CD8-positive, alpha-beta memory T cell (primary cell): Measurements from ENCODE around the gene LYRM1. TPM values are rescaled to one million over a fixed set of nuclear protein-coding genes. Genes with fewer than 3 reads are reported as not detected.

Experiments used
- CTCF ChIA-PET: fragments of 350-600 bp; sonication (Branson Sonifier 250); formaldehyde crosslinking; loops from one replicate; lab custom pipeline; 2021; ENCODE audit warnings: antibody characterized with exemption; lab: Charles Lee
- POLR2A ChIA-PET: fragments of 350-600 bp; sonication (Branson Sonifier 250); formaldehyde crosslinking; loops from one replicate; lab custom pipeline; 2021; ENCODE audit warnings: antibody characterized with exemption; lab: Charles Lee
- DNase-seq, 5 donors: peaks; one replicate each; pipeline versions ENCODE4 v3.0.0 to v3.0.0-alpha.2; 2020 to 2022; ENCODE audit warnings: mixed read lengths in 1 of 5
- H3K27ac ChIP-seq: one replicate; pipeline ENCODE4 v1.7.0; 2013; ENCODE audit warnings: low read depth, mild to moderate bottlenecking, low read length, moderate library complexity
- H3K27me3 ChIP-seq: 2 replicates; pipeline ENCODE4 v1.7.0; 2013; ENCODE audit warnings: low read length, mild to moderate bottlenecking; ENCODE audit not compliant: insufficient read depth, poor library complexity, severe bottlenecking
- H3K36me3 ChIP-seq: 2 replicates; pipeline ENCODE4 v1.7.0; 2013; ENCODE audit warnings: mild to moderate bottlenecking, low read length, moderate library complexity; ENCODE audit not compliant: insufficient read depth
- H3K4me1 ChIP-seq: 2 replicates; pipeline ENCODE4 v1.7.0; 2013; ENCODE audit warnings: mild to moderate bottlenecking, low read length, moderate library complexity; ENCODE audit not compliant: insufficient read depth
- H3K4me3 ChIP-seq: 2 replicates; pipeline ENCODE4 v1.7.0; 2013; ENCODE audit warnings: mild to moderate bottlenecking, low read length
- H3K9me3 ChIP-seq: 2 replicates; pipeline ENCODE4 v1.7.0; 2013; ENCODE audit warnings: mild to moderate bottlenecking, low read length
- H3K27ac Mint-ChIP-seq, 8 donors: one replicate each; pipeline ENCODE4 v1.8.0; 2020 to 2021; ENCODE audit warnings: mixed read lengths in 8 of 8, mild to moderate bottlenecking in 6 of 8, inconsistent platforms in 3 of 8, moderate library complexity in 3 of 8
- H3K27me3 Mint-ChIP-seq, 2 donors: one replicate each; pipeline ENCODE4 v1.8.0; 2020 to 2021; ENCODE audit warnings: mixed read lengths in 2 of 2, mild to moderate bottlenecking in 1 of 2, moderate library complexity in 1 of 2
- H3K36me3 Mint-ChIP-seq, 3 donors: one replicate each; pipeline ENCODE4 v1.8.0; 2020 to 2021; ENCODE audit warnings: mixed read lengths in 3 of 3, inconsistent platforms in 1 of 3, mild to moderate bottlenecking in 1 of 3
- H3K4me1 Mint-ChIP-seq, 3 donors: one replicate each; pipeline ENCODE4 v1.8.0; 2020 to 2021; ENCODE audit warnings: mixed read lengths in 3 of 3, inconsistent platforms in 1 of 3, mild to moderate bottlenecking in 1 of 3
- H3K4me3 Mint-ChIP-seq, 7 donors: one replicate each; pipeline ENCODE4 v1.8.0; 2020 to 2021; ENCODE audit warnings: mixed read lengths in 7 of 7, mild to moderate bottlenecking in 6 of 7, moderate library complexity in 4 of 7, inconsistent platforms in 2 of 7
- H3K9me3 Mint-ChIP-seq, 5 donors: one replicate each; pipeline ENCODE4 v1.8.0; 2020 to 2022; ENCODE audit warnings: mixed read lengths in 5 of 5, mild to moderate bottlenecking in 3 of 5, moderate library complexity in 2 of 5, inconsistent platforms in 1 of 5
- polyA plus RNA-seq: library from polyadenylated mRNA; unstranded; fragments of 300-500 nt; fragmentation: Illumina TruSeq; gene quantifications from one replicate; pipeline ENCODE4 v1.2.3, GENCODE V29; 2021
- total RNA-seq, 2 experiments: library from RNA; stranded (reverse); gene quantifications; one replicate each; pipeline ENCODE4 v1.2.3, GENCODE V29; 2021

LYRM1 gene
- total and polyA plus RNA-seq, 3 experiments from 2014 or later, result 33.9 to 39.9 (median 35.1) TPM

- Histone ChIP-seq H3K4me1 (no peaks in the 10 kb centered on the region), H3K4me3 (no peak overlapping the region), H3K27ac (no peak overlapping the region), H3K36me3 (no peaks in the 10 kb centered on the region), H3K27me3 (no peaks in the 10 kb centered on the region), H3K9me3 (no peaks in the 10 kb centered on the region)
- POLR2A ChIA-PET, result no interaction called here
- peaks cover 19 to 30% (median 27%) of the 10 kb centered on the region in 3 donors for H3K4me1 Mint-ChIP-seq
- H3K27ac Mint-ChIP-seq, result no peak overlapping the region
- H3K36me3 Mint-ChIP-seq, result peaks cover 0 to 15% (median 3%) of the 10 kb centered on the region in 3 donors
- no peak for DNase-seq
- H3K27me3 Mint-ChIP-seq, result no peaks in the 10 kb centered on the region
- H3K4me3 Mint-ChIP-seq, result no peak overlapping the region
- H3K9me3 Mint-ChIP-seq, result no peaks in the 10 kb centered on the region
- CTCF ChIA-PET, result interaction anchor here (0.9 to 4.1 kb wide), 2 partner anchors 8 to 16 kb away, joined by 3 to 22 read pairs; no protein-coding TSS in a partner anchor
Observed at GRCh38 chr16:20866145-20866772, 34.3 kb upstream of the LYRM1 start.

GRCh38 chr16:20866801-20867200 lies 33.8 kb upstream of the LYRM1 start:
- POLR2A ChIA-PET, result no interaction called here
- H3K27me3 Mint-ChIP-seq, result no peaks in the 10 kb centered on the region
- no peak overlapping the region for H3K4me3 Mint-ChIP-seq
- no peak overlapping the region for H3K4me3 ChIP-seq
- no peak overlapping the region for H3K27ac ChIP-seq
- H3K27ac Mint-ChIP-seq, result peak overlapping the region in 1 of 8 donors; percentile 7
- CTCF ChIA-PET, result interaction anchor here (0.9 to 4.1 kb wide), 2 partner anchors 8 to 17 kb away, joined by 3 to 22 read pairs; no protein-coding TSS in a partner anchor
- no peaks in the 10 kb centered on the region for H3K9me3 ChIP-seq
- no peaks in the 10 kb centered on the region for H3K4me1 ChIP-seq
- peaks cover 19 to 30% (median 28%) of the 10 kb centered on the region in 3 donors for H3K4me1 Mint-ChIP-seq
- H3K36me3 Mint-ChIP-seq, result peaks cover 0 to 9% (median 3%) of the 10 kb centered on the region in 3 donors
- DNase-seq, result no peak
- H3K36me3 ChIP-seq, result no peaks in the 10 kb centered on the region
- H3K9me3 Mint-ChIP-seq, result no peaks in the 10 kb centered on the region
- H3K27me3 ChIP-seq, result no peaks in the 10 kb centered on the region

GRCh38 chr16:20867585-20867984 lies 33.0 kb upstream of the LYRM1 start:
- Mint-ChIP-seq H3K4me1 (peaks cover 22 to 37% (median 35%) of the 10 kb centered on the region in 3 donors), H3K36me3 (peaks cover 0 to 3% (median 3%) of the 10 kb centered on the region in 3 donors), H3K4me3 (no peak overlapping the region), H3K9me3 (no peaks in the 10 kb centered on the region), H3K27me3 (no peaks in the 10 kb centered on the region), H3K27ac (no peak overlapping the region)
- H3K4me1 ChIP-seq, result peaks cover 2% of the 10 kb centered on the region
- no peaks in the 10 kb centered on the region for H3K36me3 ChIP-seq
- no peak for DNase-seq
- CTCF ChIA-PET, result interaction anchor here (1.7 kb wide), 1 partner anchor 17 kb away, joined by 4 read pairs; no protein-coding TSS in a partner anchor
- no peaks in the 10 kb centered on the region for H3K9me3 ChIP-seq
- H3K27ac ChIP-seq, result no peak overlapping the region
- no peaks in the 10 kb centered on the region for H3K27me3 ChIP-seq
- POLR2A ChIA-PET, result no interaction called here
- H3K4me3 ChIP-seq, result no peak overlapping the region

- peaks cover 30 to 43% (median 43%) of the 10 kb centered on the region in 3 donors for H3K4me1 Mint-ChIP-seq
- H3K27me3 ChIP-seq, result no peaks in the 10 kb centered on the region
- CTCF ChIA-PET, result interaction anchor here (1.7 kb wide), 1 partner anchor 18 kb away, joined by 4 read pairs; no protein-coding TSS in a partner anchor
Observed at GRCh38 chr16:20868890-20869289, 31.7 kb upstream of the LYRM1 start.

GRCh38 chr16:20870122-20870820 lies 30.3 kb upstream of the LYRM1 start:
- DNase-seq, result no peak
- H3K9me3 ChIP-seq, result no peaks in the 10 kb centered on the region
- H3K9me3 Mint-ChIP-seq, result no peaks in the 10 kb centered on the region
- H3K27me3 Mint-ChIP-seq, result no peaks in the 10 kb centered on the region
- no peak overlapping the region for H3K4me3 Mint-ChIP-seq
- peaks cover 0 to 3% (median 0%) of the 10 kb centered on the region in 3 donors for H3K36me3 Mint-ChIP-seq
- H3K4me1 Mint-ChIP-seq, result peaks cover 36 to 50% (median 47%) of the 10 kb centered on the region in 3 donors
- peaks cover 27% of the 10 kb centered on the region for H3K4me1 ChIP-seq
- H3K36me3 ChIP-seq, result no peaks in the 10 kb centered on the region
- no peak overlapping the region for H3K4me3 ChIP-seq
- no peak overlapping the region for H3K27ac ChIP-seq
- POLR2A ChIA-PET, result no interaction called here
- CTCF ChIA-PET, result no interaction called here
- H3K27me3 ChIP-seq, result no peaks in the 10 kb centered on the region
- H3K27ac Mint-ChIP-seq, result peak overlapping the region in 3 of 8 donors; percentile 21 to 29 (median 23)

More at GRCh38 chr16:20868890-20869289, 31.7 kb upstream of the LYRM1 start:
- Mint-ChIP-seq H3K27me3 (no peaks in the 10 kb centered on the region), H3K4me3 (no peak overlapping the region), H3K27ac (peak overlapping the region in 2 of 8 donors; percentile 34 to 42), H3K36me3 (peaks cover 0 to 3% (median 0%) of the 10 kb centered on the region in 3 donors), H3K9me3 (no peaks in the 10 kb centered on the region)
- no peak for DNase-seq
- POLR2A ChIA-PET, result no interaction called here
- H3K4me3 ChIP-seq, result no peak overlapping the region
- H3K36me3 ChIP-seq, result no peaks in the 10 kb centered on the region
- H3K9me3 ChIP-seq, result no peaks in the 10 kb centered on the region
- H3K4me1 ChIP-seq, result peaks cover 14% of the 10 kb centered on the region
- no peak overlapping the region for H3K27ac ChIP-seq

GRCh38 chr16:20871258-20871657 lies 29.3 kb upstream of the LYRM1 start:
- Histone ChIP-seq H3K4me3 (no peak overlapping the region), H3K27ac (no peak overlapping the region), H3K9me3 (no peaks in the 10 kb centered on the region), H3K27me3 (no peaks in the 10 kb centered on the region), H3K4me1 (peaks cover 30% of the 10 kb centered on the region), H3K36me3 (no peaks in the 10 kb centered on the region)
- POLR2A ChIA-PET, result no interaction called here
- no peak for DNase-seq
- Mint-ChIP-seq H3K27me3 (no peaks in the 10 kb centered on the region), H3K36me3 (peaks cover 0 to 3% (median 0%) of the 10 kb centered on the region in 3 donors), H3K9me3 (no peaks in the 10 kb centered on the region), H3K4me3 (no peak overlapping the region), H3K27ac (peak overlapping the region in 1 of 8 donors; percentile 21), H3K4me1 (peaks cover 37 to 46% (median 44%) of the 10 kb centered on the region in 3 donors)
- CTCF ChIA-PET, result no interaction called here

- H3K36me3 Mint-ChIP-seq, result peaks cover 1 to 4% (median 3%) of the 10 kb centered on the region in 3 donors
- H3K4me3 Mint-ChIP-seq, result no peak overlapping the region
- peaks cover 30 to 40% (median 38%) of the 10 kb centered on the region in 3 donors for H3K4me1 Mint-ChIP-seq
- Histone ChIP-seq H3K27me3 (no peaks in the 10 kb centered on the region), H3K27ac (no peak overlapping the region), H3K4me1 (peaks cover 30% of the 10 kb centered on the region), H3K9me3 (no peaks in the 10 kb centered on the region), H3K36me3 (no peaks in the 10 kb centered on the region), H3K4me3 (no peak overlapping the region)
- H3K27me3 Mint-ChIP-seq, result no peaks in the 10 kb centered on the region
- DNase-seq, result no peak
- peak overlapping the region in 6 of 8 donors; percentile 11 to 92 (median 52) for H3K27ac Mint-ChIP-seq
- CTCF ChIA-PET, result no interaction called here
- POLR2A ChIA-PET, result no interaction called here
- no peaks in the 10 kb centered on the region for H3K9me3 Mint-ChIP-seq
Observed at GRCh38 chr16:20871941-20872815, 28.4 kb upstream of the LYRM1 start.
